ENCODE results near the gene SCN2A. TPM values are rescaled to one million over a fixed set of nuclear protein-coding genes. Genes with fewer than 3 reads are reported as not detected.
A peak's percentile ranks its signal among the peaks of the same experiment; 100 is the strongest.
"Not testable (repeated sequence)": the region's sequence is repeated elsewhere in the genome, so short reads cannot be mapped to it uniquely, and the experiment has no call there.

Gene SCN2A
- polyA plus RNA-seq, 6 donors from 2014 or later = 0.04 to 0.27 (median 0.16) TPM; not detected in 2

- H3K27me3 Mint-ChIP-seq = peaks cover 0 to 16% (median 7%) of the 10 kb centered on the region in 3 donors
These were observed 66.3 kb downstream of the SCN2A start for GRCh38 chr2:165305391-165306096.

GRCh38 chr2:165307317-165307716, 68.1 kb downstream of the SCN2A start:
- peaks cover 0 to 16% (median 7%) of the 10 kb centered on the region in 3 donors for H3K27me3 Mint-ChIP-seq
- no peaks in the 10 kb centered on the region for H3K4me1 Mint-ChIP-seq

More at GRCh38 chr2:165305391-165306096, 66.3 kb downstream of the SCN2A start:
- H3K4me1 Mint-ChIP-seq = no peaks in the 10 kb centered on the region
- ATAC-seq (ENCODE audit: low read depth in 2 of 2) (no peak), DNase-seq (no peak)
- no peaks in the 10 kb centered on the region for H3K36me3 Mint-ChIP-seq
- H3K27ac Mint-ChIP-seq = no peak overlapping the region
- no peaks in the 10 kb centered on the region for H3K9me3 Mint-ChIP-seq
- no peak overlapping the region for H3K4me3 Mint-ChIP-seq

GRCh38 chr2:165311949-165312348, 72.7 kb downstream of the SCN2A start:
- DNase-seq = no peak
- Mint-ChIP-seq H3K27me3 (no peaks in the 10 kb centered on the region), H3K36me3 (no peaks in the 10 kb centered on the region), H3K27ac (peak overlapping the region in 1 of 6 donors; percentile 3), H3K4me1 (no peaks in the 10 kb centered on the region), H3K4me3 (no peak overlapping the region), H3K9me3 (no peaks in the 10 kb centered on the region)
- no peak for ATAC-seq (ENCODE audit: low read depth in 2 of 2)

More at GRCh38 chr2:165307317-165307716, 68.1 kb downstream of the SCN2A start:
- Mint-ChIP-seq H3K27ac (no peak overlapping the region), H3K4me3 (no peak overlapping the region), H3K36me3 (no peaks in the 10 kb centered on the region), H3K9me3 (no peaks in the 10 kb centered on the region)
- DNase-seq (no peak), ATAC-seq (ENCODE audit: low read depth in 2 of 2) (no peak)

- DNase-seq (no peak), ATAC-seq (ENCODE audit: low read depth in 2 of 2) (no peak)
- Mint-ChIP-seq H3K4me3 (no peak overlapping the region), H3K4me1 (no peaks in the 10 kb centered on the region), H3K27ac (no peak overlapping the region), H3K27me3 (no peaks in the 10 kb centered on the region), H3K36me3 (no peaks in the 10 kb centered on the region), H3K9me3 (no peaks in the 10 kb centered on the region)
These were observed 73.8 kb downstream of the SCN2A start for GRCh38 chr2:165312999-165313398.

- no peaks in the 10 kb centered on the region for H3K36me3 Mint-ChIP-seq
- no peaks in the 10 kb centered on the region for H3K27me3 Mint-ChIP-seq
- H3K9me3 Mint-ChIP-seq = no peaks in the 10 kb centered on the region
- no peak overlapping the region for H3K27ac Mint-ChIP-seq
- DNase-seq (no peak), ATAC-seq (ENCODE audit: low read depth in 2 of 2) (no peak)
- H3K4me1 Mint-ChIP-seq = no peaks in the 10 kb centered on the region
- H3K4me3 Mint-ChIP-seq = no peak overlapping the region
These were observed 74.3 kb downstream of the SCN2A start for GRCh38 chr2:165313509-165313908.

- H3K36me3 Mint-ChIP-seq = no peaks in the 10 kb centered on the region
- DNase-seq (no peak), ATAC-seq (ENCODE audit: low read depth in 2 of 2) (peak; percentile 64 to 76)
- H3K27me3 Mint-ChIP-seq = no peaks in the 10 kb centered on the region
- peak overlapping the region in 3 of 8 donors; percentile 29 to 54 (median 43) for H3K4me3 Mint-ChIP-seq
- peak overlapping the region in 1 of 6 donors; percentile 76 for H3K27ac Mint-ChIP-seq
- no peaks in the 10 kb centered on the region for H3K9me3 Mint-ChIP-seq
- H3K4me1 Mint-ChIP-seq = peaks cover 8 to 10% (median 8%) of the 10 kb centered on the region in 3 donors
These were observed 89.1 kb downstream of the SCN2A start for GRCh38 chr2:165328272-165328671.

GRCh38 chr2:165344276-165344675, 105.1 kb downstream of the SCN2A start:
- DNase-seq; H3K4me1 Mint-ChIP-seq; H3K4me3 Mint-ChIP-seq; ATAC-seq (ENCODE audit: low read depth in 2 of 2); H3K36me3 Mint-ChIP-seq; H3K9me3 Mint-ChIP-seq; H3K27ac Mint-ChIP-seq: not testable (repeated sequence)
- H3K27me3 Mint-ChIP-seq = peaks cover 0 to 15% (median 12%) of the 10 kb centered on the region in 3 donors

- DNase-seq = no peak
- H3K27me3 Mint-ChIP-seq = peaks cover 0 to 7% (median 6%) of the 10 kb centered on the region in 3 donors
- no peaks in the 10 kb centered on the region for H3K4me1 Mint-ChIP-seq
- peaks cover 0 to 7% (median 0%) of the 10 kb centered on the region in 7 donors for H3K9me3 Mint-ChIP-seq
- H3K27ac Mint-ChIP-seq = no peak overlapping the region
- H3K4me3 Mint-ChIP-seq = no peak overlapping the region
- no peaks in the 10 kb centered on the region for H3K36me3 Mint-ChIP-seq
- no peak for ATAC-seq (ENCODE audit: low read depth in 2 of 2)
These were observed 109.2 kb downstream of the SCN2A start for GRCh38 chr2:165348441-165348840.

GRCh38 chr2:165349181-165349580, 110.0 kb downstream of the SCN2A start:
- H3K9me3 Mint-ChIP-seq = peaks cover 0 to 7% (median 0%) of the 10 kb centered on the region in 7 donors
- H3K4me3 Mint-ChIP-seq = no peak overlapping the region
- DNase-seq (no peak), ATAC-seq (ENCODE audit: low read depth in 2 of 2) (no peak)
- H3K27me3 Mint-ChIP-seq = peaks cover 0 to 7% (median 6%) of the 10 kb centered on the region in 3 donors
- no peaks in the 10 kb centered on the region for H3K4me1 Mint-ChIP-seq
- no peak overlapping the region for H3K27ac Mint-ChIP-seq
- no peaks in the 10 kb centered on the region for H3K36me3 Mint-ChIP-seq

- no peaks in the 10 kb centered on the region for H3K4me1 Mint-ChIP-seq
- DNase-seq (no peak), ATAC-seq (ENCODE audit: low read depth in 2 of 2) (no peak)
- no peaks in the 10 kb centered on the region for H3K36me3 Mint-ChIP-seq
- H3K9me3 Mint-ChIP-seq = no peaks in the 10 kb centered on the region
- H3K27ac Mint-ChIP-seq = no peak overlapping the region
- H3K27me3 Mint-ChIP-seq = no peaks in the 10 kb centered on the region
- H3K4me3 Mint-ChIP-seq = no peak overlapping the region
These were observed 118.5 kb downstream of the SCN2A start for GRCh38 chr2:165357758-165358157.

GRCh38 chr2:165361514-165361913, 122.3 kb downstream of the SCN2A start:
- H3K4me3 Mint-ChIP-seq = no peak overlapping the region
- ATAC-seq (ENCODE audit: low read depth in 2 of 2) = no peak
- H3K9me3 Mint-ChIP-seq = no peaks in the 10 kb centered on the region

GRCh38 chr2:165369131-165369897, 130.1 kb downstream of the SCN2A start:
- Mint-ChIP-seq H3K4me3 (no peak overlapping the region), H3K27ac (no peak overlapping the region), H3K36me3 (no peaks in the 10 kb centered on the region), H3K9me3 (no peaks in the 10 kb centered on the region), H3K27me3 (no peaks in the 10 kb centered on the region), H3K4me1 (no peaks in the 10 kb centered on the region)
- ATAC-seq (ENCODE audit: low read depth in 2 of 2) (no peak), DNase-seq (no peak)

More at GRCh38 chr2:165361514-165361913, 122.3 kb downstream of the SCN2A start:
- Mint-ChIP-seq H3K27me3 (no peaks in the 10 kb centered on the region), H3K36me3 (no peaks in the 10 kb centered on the region), H3K4me1 (no peaks in the 10 kb centered on the region), H3K27ac (no peak overlapping the region)
- no peak for DNase-seq

GRCh38 chr2:165369898-165370296, 130.7 kb downstream of the SCN2A start:
- H3K27ac Mint-ChIP-seq = no peak overlapping the region
- no peak overlapping the region for H3K4me3 Mint-ChIP-seq
- ATAC-seq (ENCODE audit: low read depth in 2 of 2) (no peak), DNase-seq (no peak)
- H3K27me3 Mint-ChIP-seq = no peaks in the 10 kb centered on the region
- no peaks in the 10 kb centered on the region for H3K9me3 Mint-ChIP-seq
- no peaks in the 10 kb centered on the region for H3K4me1 Mint-ChIP-seq
- no peaks in the 10 kb centered on the region for H3K36me3 Mint-ChIP-seq

GRCh38 chr2:165371356-165371755, 132.1 kb downstream of the SCN2A start:
- Mint-ChIP-seq H3K9me3 (no peaks in the 10 kb centered on the region), H3K36me3 (no peaks in the 10 kb centered on the region), H3K4me3 (no peak overlapping the region), H3K27ac (no peak overlapping the region), H3K4me1 (no peaks in the 10 kb centered on the region), H3K27me3 (no peaks in the 10 kb centered on the region)
- no peak for ATAC-seq (ENCODE audit: low read depth in 2 of 2)
- DNase-seq = no peak
